Epithelial cell of proximal tubule (primary cell): ENCODE measurements around the gene OR2A2. TPM values are rescaled to one million over a fixed set of nuclear protein-coding genes. Genes with fewer than 3 reads are reported as not detected.

ENCODE experiments used
- DNase-seq: peaks from one replicate; pipeline ENCODE4 v3.0.0-alpha.2; 2011; ENCODE audit warnings: low read depth
- H3K4me3 ChIP-seq: 2 replicates; pipeline ENCODE4 v1.5.1; 2011; ENCODE audit warnings: low read depth, mild to moderate bottlenecking, low read length
- CTCF ChIP-seq: conservative IDR thresholded peaks from 2 replicates; pipeline ENCODE4 v1.5.1; 2012; ENCODE audit warnings: low read depth, mild to moderate bottlenecking, low read length
- total RNA-seq: library from RNA; depleted of rRNA; stranded (reverse); fragments of >200 nt; gene quantifications from 2 replicates; pipeline ENCODE4 v1.2.3, GENCODE V29; 2015

Gene OR2A2
- not detected in 2 replicates for total RNA-seq

- TF ChIP-seq CTCF: no peak
- no peak for DNase-seq
- no peak within 1 kb of the TSS for H3K4me3 ChIP-seq
Measured at GRCh38 chr7:144109283-144109682, at the start of gene OR2A2. Gene OR2A2 (plus strand): TSS chr7:144109583. CDS start chr7:144109583, 0 bp downstream.

- H3K4me3 ChIP-seq: no peak overlapping the region
- TF ChIP-seq CTCF: peak; percentile 38
- no peak for DNase-seq
Measured at GRCh38 chr7:144063710-144064109, 45.7 kb upstream of the OR2A2 start.

GRCh38 chr7:144069511-144069910 lies 39.9 kb upstream of the OR2A2 start, which contains the start of gene OR2A25:
Gene OR2A25 (plus strand): TSS chr7:144069811. CDS start chr7:144074220, 4,409 bp downstream.
- TF ChIP-seq CTCF: no peak
- DNase-seq: no peak
- H3K4me3 ChIP-seq: no peak within 1 kb of the TSS

GRCh38 chr7:144069953-144070352 lies 39.4 kb upstream of the OR2A2 start:
- DNase-seq: no peak
- H3K4me3 ChIP-seq: no peak overlapping the region
- TF ChIP-seq CTCF: no peak

GRCh38 chr7:144074374-144074773 lies 35.0 kb upstream of the OR2A2 start:
- DNase-seq: no peak
- no peak for TF ChIP-seq CTCF
- no peak overlapping the region for H3K4me3 ChIP-seq

- TF ChIP-seq CTCF: no peak
- DNase-seq: no peak
- H3K4me3 ChIP-seq: no peak within 1 kb of the TSS
Measured at GRCh38 chr7:144085978-144086377, 23.4 kb upstream of the OR2A2 start, which contains the start of gene OR2A12. Gene OR2A12 (plus strand): TSS chr7:144086278. CDS start chr7:144095108, 8,830 bp downstream.

GRCh38 chr7:144086730-144087129 lies 22.7 kb upstream of the OR2A2 start:
- H3K4me3 ChIP-seq: no peak overlapping the region
- DNase-seq: no peak
- TF ChIP-seq CTCF: no peak
